Activated naive CD8-positive, alpha-beta T cell treated with anti-CD3 and anti-CD28 coated beads, Interleukin-2, amount 50 U/mL, for 16 hours (primary cell): ENCODE results near the gene AKNA.

Experiments used
- DNase-seq: peaks from one replicate; pipeline ENCODE4 v3.0.0-alpha.2; 2020; ENCODE audit warnings: low read depth, low spot score

AKNA gene

GRCh38 chr9:114287001-114287762 is 100.6 kb downstream of the AKNA start:
- DNase-seq = no peak

GRCh38 chr9:114286146-114286679 is 101.6 kb downstream of the AKNA start:
- DNase-seq = no peak

- DNase-seq = no peak
Measured at GRCh38 chr9:114285166-114285867, 102.5 kb downstream of the AKNA start.

- DNase-seq = no peak
Measured at GRCh38 chr9:114284316-114285060, 103.3 kb downstream of the AKNA start.
